A673 (cell line): ENCODE data around the gene NUDT8. TPM values are rescaled to one million over a fixed set of nuclear protein-coding genes. Genes with fewer than 3 reads are reported as not detected.

Source experiments
- BruUV-seq: library from RNA; stranded (reverse); fragments of 400-500 nt; replicated peaks from 2 replicates; lab custom pipeline; 2021; lab: Mats Ljungman, UMichigan
- CTCF ChIA-PET: fragments of 300-600 bp; sonication (Branson Sonifier 250); formaldehyde crosslinking; loops from one replicate; lab custom pipeline; 2022; ENCODE audit warnings: antibody characterized with exemption; lab: Charles Lee
- POLR2A ChIA-PET: fragments of 300-600 bp; sonication (Branson Sonifier 250); formaldehyde crosslinking; loops from one replicate; lab custom pipeline; 2022; ENCODE audit warnings: antibody characterized with exemption; ENCODE audit not compliant: low non-redundant PET; lab: Charles Lee
- DNase-seq: peaks from one replicate; pipeline ENCODE4 v3.0.0-alpha.2; 2015; ENCODE audit warnings: low spot score
- H3K27ac ChIP-seq: fragments of 200-600 bp; sonication (generic); 2 replicates; pipeline ENCODE4 v1.5.1; 2016; ENCODE audit warnings: mixed run types, low read depth, mild to moderate bottlenecking, mixed read lengths, antibody characterized with exemption, low read length; ENCODE audit not compliant: poor library complexity, severe bottlenecking
- H3K27me3 ChIP-seq: fragments of 200-600 bp; sonication (generic); replicated peaks from 2 replicates; pipeline ENCODE4 v1.6.1; 2017; ENCODE audit warnings: mixed run types, low read depth, mild to moderate bottlenecking, mixed read lengths, antibody characterized with exemption, low read length; ENCODE audit not compliant: insufficient read depth, poor library complexity
- H3K36me3 ChIP-seq: fragments of 200-600 bp; sonication (generic); 2 replicates; pipeline ENCODE4 v1.6.1; 2016; ENCODE audit warnings: mixed run types, mild to moderate bottlenecking, mixed read lengths, antibody characterized with exemption, low read length; ENCODE audit not compliant: insufficient read depth, poor library complexity, severe bottlenecking
- H3K4me1 ChIP-seq: fragments of 200-600 bp; sonication (generic); 2 replicates; pipeline ENCODE4 v1.6.1; 2017; ENCODE audit warnings: mixed run types, mild to moderate bottlenecking, mixed read lengths, antibody characterized with exemption, low read length; ENCODE audit not compliant: insufficient read depth, poor library complexity, severe bottlenecking
- H3K4me3 ChIP-seq: fragments of 200-600 bp; sonication (generic); 2 replicates; pipeline ENCODE4 v1.5.1; 2016; ENCODE audit warnings: low read depth, mixed run types, mild to moderate bottlenecking, mixed read lengths, low read length; ENCODE audit not compliant: poor library complexity, severe bottlenecking
- H3K9me3 ChIP-seq: fragments of 200-600 bp; sonication (generic); 2 replicates; pipeline ENCODE4 v1.6.1; 2016; ENCODE audit warnings: mixed run types, low read depth, mild to moderate bottlenecking, mixed read lengths, antibody characterized with exemption, low read length; ENCODE audit not compliant: poor library complexity, severe bottlenecking
- CTCF ChIP-seq: fragments of 300-800, 200-600 bp; sonication (generic); conservative IDR thresholded peaks from 2 replicates; pipeline ENCODE4 v1.5.1; 2017; ENCODE audit warnings: low read depth, mild to moderate bottlenecking, antibody characterized with exemption, low read length, moderate library complexity, mixed read lengths
- EZH2 ChIP-seq: fragments of 200-600 bp; sonication (generic); IDR thresholded peaks from 2 replicates; pipeline ENCODE4 v1.6.1; 2017; ENCODE audit warnings: borderline replicate concordance, low read depth, mild to moderate bottlenecking, mixed read lengths, antibody characterized with exemption, low read length; ENCODE audit not compliant: poor library complexity, severe bottlenecking
- intact Hi-C: fragments of 100-400 bp; cut with micrococcal nuclease; formaldehyde crosslinking; loops from one replicate; pipeline ENCODE4 v1.10.0; 2022; ENCODE audit not compliant: unreplicated experiment
- total RNA-seq: library from RNA; stranded (reverse); gene quantifications from 2 replicates; pipeline ENCODE4 v1.2.3, GENCODE V29; 2021

The NUDT8 gene
- total RNA-seq, 1 experiment from 2014 or later, result 3.4 TPM

- H3K27ac ChIP-seq, result no peak overlapping the region
- CTCF ChIA-PET, result no interaction called here
- POLR2A ChIA-PET, result no interaction called here
- H3K9me3 ChIP-seq, result no peaks in the 10 kb centered on the region
- no TSS peak for BruUV-seq
- no peak for DNase-seq
- H3K4me1 ChIP-seq, result peaks cover 4% of the 10 kb centered on the region
- no peak overlapping the region for H3K4me3 ChIP-seq
- TF ChIP-seq CTCF, result no peak
- no peak for TF ChIP-seq EZH2
- no peaks in the 10 kb centered on the region for H3K27me3 ChIP-seq
- intact Hi-C loops, result no loop called here
- no peaks in the 10 kb centered on the region for H3K36me3 ChIP-seq
Measured at GRCh38 chr11:67617243-67617953, 12.3 kb downstream of the NUDT8 start.

- Histone ChIP-seq H3K9me3 (no peaks in the 10 kb centered on the region), H3K36me3 (peaks cover under 1% of the 10 kb centered on the region), H3K27ac (no peak overlapping the region), H3K4me1 (peaks cover 4% of the 10 kb centered on the region), H3K27me3 (no peaks in the 10 kb centered on the region), H3K4me3 (no peak overlapping the region)
- no TSS peak for BruUV-seq
- intact Hi-C loops, result no loop called here
- CTCF ChIA-PET, result no interaction called here
- TF ChIP-seq EZH2, result no peak
- TF ChIP-seq CTCF, result no peak
- POLR2A ChIA-PET, result interaction anchor here (0.6 kb wide), 1 partner anchor 1604 kb away, joined by 3 read pairs; no protein-coding TSS in a partner anchor
- DNase-seq, result no peak
Measured at GRCh38 chr11:67616431-67617242, 13.1 kb downstream of the NUDT8 start.

- ChIA-PET POLR2A (interaction anchor here (0.6 kb wide), 1 partner anchor 1603 kb away, joined by 3 read pairs; no protein-coding TSS in a partner anchor), CTCF (no interaction called here)
- H3K36me3 ChIP-seq, result peaks cover 8% of the 10 kb centered on the region
- H3K27me3 ChIP-seq, result no peaks in the 10 kb centered on the region
- no peak; the same call in 1 of the 2 replicates for TF ChIP-seq CTCF
- no peak for TF ChIP-seq EZH2
- intact Hi-C loops, result no loop called here
- peaks cover 4% of the 10 kb centered on the region for H3K4me1 ChIP-seq
- no peak overlapping the region for H3K27ac ChIP-seq
- no peaks in the 10 kb centered on the region for H3K9me3 ChIP-seq
- no peak for DNase-seq
- no TSS peak for BruUV-seq
- H3K4me3 ChIP-seq, result no peak overlapping the region
Measured at GRCh38 chr11:67615728-67616430, 13.9 kb downstream of the NUDT8 start.
